Spleen (tissue), 11 donors: Measurements from ENCODE around the gene ONECUT2. TPM values are rescaled to one million over a fixed set of nuclear protein-coding genes. Genes with fewer than 3 reads are reported as not detected.

Source experiments
- DNase-seq: peaks from one replicate; pipeline ENCODE4 v3.0.0-alpha.2; 2020
- H3K27ac ChIP-seq, 8 donors: fragments of 200-600 bp; sonication (generic) in 7 of 8; 1 replicate in 4 of 8; 2 replicates in 4 of 8; pipeline versions ENCODE4 v1.5.0 to v1.8.0; 2016 to 2021; ENCODE audit warnings: inconsistent platforms in 4 of 8, mild to moderate bottlenecking in 4 of 8, moderate library complexity in 1 of 8
- H3K27me3 ChIP-seq, 7 donors: fragments of 200-600 bp; sonication (generic) in 6 of 7; replicated peaks in 1 of 7; 1 replicate in 4 of 7; 2 replicates in 3 of 7; pipeline versions ENCODE4 v1.5.0 to v1.8.0; 2016 to 2021; ENCODE audit warnings: inconsistent platforms in 3 of 7, mild to moderate bottlenecking in 1 of 7
- H3K36me3 ChIP-seq, 6 donors: fragments of 200-600 bp; sonication (generic) in 5 of 6; 1 replicate in 4 of 6; 2 replicates in 2 of 6; pipeline versions ENCODE4 v1.5.0 to v1.8.0; 2016 to 2021; ENCODE audit warnings: inconsistent platforms in 2 of 6
- H3K4me1 ChIP-seq, 6 donors: fragments of 200-600 bp; sonication (generic) in 5 of 6; 1 replicate in 3 of 6; 2 replicates in 3 of 6; pipeline versions ENCODE4 v1.5.0 to v1.8.0; 2016 to 2021; ENCODE audit warnings: inconsistent platforms in 3 of 6
- H3K4me3 ChIP-seq, 8 donors: fragments of 200-600 bp; sonication (generic) in 7 of 8; 1 replicate in 4 of 8; 2 replicates in 4 of 8; pipeline versions ENCODE4 v1.5.0 to v1.8.0; 2016 to 2021; ENCODE audit warnings: inconsistent platforms in 4 of 8, mild to moderate bottlenecking in 4 of 8, moderate library complexity in 2 of 8
- H3K9me3 ChIP-seq, 8 donors: fragments of 200-600 bp; sonication (generic) in 7 of 8; 1 replicate in 4 of 8; 2 replicates in 4 of 8; pipeline versions ENCODE4 v1.5.0 to v1.8.0; 2016 to 2021; ENCODE audit warnings: inconsistent platforms in 4 of 8
- POLR2A ChIP-seq, 3 donors: fragments of 450-650 bp; IDR thresholded peaks; one replicate each; pipeline ENCODE4 v1.5.1; 2017; ENCODE audit warnings: antibody characterized with exemption in 3 of 3, mild to moderate bottlenecking in 1 of 3
- POLR2AphosphoS5 ChIP-seq, 3 donors: sonication (generic); formaldehyde crosslinking; IDR thresholded peaks; one replicate each; pipeline ENCODE4 v1.5.1; 2017; ENCODE audit warnings: antibody characterized with exemption in 3 of 3
- WGBS, 5 donors: extraction: QIAGEN DNeasy Blood & Tissue Kit in 3 of 5; methylation state at CpG; one replicate each; pipeline versions ENCODE4 v1.1.5 to v1.1.7; 2013 to 2018; 5-methylcytosine and 5-hydroxymethylcytosine counted together
- intact Hi-C: fragments of 100-400 bp; cut with DNase I; formaldehyde crosslinking; loops from one replicate; pipeline ENCODE4 v1.15.0; 2023; ENCODE audit warnings: low total_unique reads
- polyA plus RNA-seq, 3 donors: library from polyadenylated mRNA; stranded (reverse); fragments of 200-250 nt; gene quantifications; one replicate each; pipeline ENCODE4 v1.2.1, GENCODE V29; 2013
- total RNA-seq, 7 donors: library from RNA; depleted of rRNA in 3 of 7; stranded (reverse); fragments of >200 nt in 3 of 7; fragmentation: NEBNext Ultra II Directional in 4 of 7; extraction: Animal tissue kit (Norgen Biotek cat#: 25700) in 4 of 7; gene quantifications; one replicate each; pipeline versions ENCODE4 v1.1.0 to v1.2.1, GENCODE V29; 2016 to 2021
- TF ChIP-seq, protein P1 (sequence below), 11 experiments: fragments of 200-600 bp in 7 of 11; fragments of 450-650 bp in 4 of 11; sonication (generic) in 4 of 11; IDR thresholded peaks in 8 of 11; conservative IDR thresholded peaks in 3 of 11; 1 replicate in 7 of 11; 2 replicates in 4 of 11; pipeline versions ENCODE4 v1.4.0 to v1.8.0; 2016 to 2021; ENCODE audit warnings: antibody characterized with exemption in 11 of 11, inconsistent platforms in 4 of 11, mild to moderate bottlenecking in 1 of 11
- donor health status: healthy with polysubstance abuse.
- donor health status: DM: no; HTN: no; CAD: no; lungs with moderate emphysema.
- donor health status: DM: no; HTN: no; CAD: no.
- donor health status: Bipolar disorder and iron deficiency.
- donor health status: healthy.
- donor health status: DM: no; HTN: no; CAD: no.
- donor health status: DM: yes; HTN: yes; CAD: no.

ONECUT2 gene
- total and polyA plus RNA-seq, 10 donors: under 0.01 to 0.03 (median 0.03) TPM; not detected in 7

DNA sequence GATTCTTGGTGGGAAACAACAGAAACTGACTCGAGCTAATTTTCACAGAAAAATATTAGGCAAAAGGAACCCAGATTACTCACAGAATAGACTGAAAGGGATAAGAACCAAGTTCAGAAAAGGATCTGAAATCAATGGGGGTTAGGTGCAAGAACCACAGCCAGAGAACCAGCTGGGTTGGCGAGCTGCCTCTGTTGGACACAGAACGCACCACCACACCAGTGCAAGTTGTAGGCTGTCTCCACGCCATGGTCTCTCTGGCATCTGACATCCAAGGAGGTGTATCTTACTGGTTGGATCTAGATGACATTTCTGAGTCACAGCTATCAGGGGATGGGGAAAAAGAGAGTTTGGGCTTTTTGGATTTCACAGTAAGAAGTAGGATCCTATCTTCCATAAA is 18.6 kb upstream of the ONECUT2 start:
- intact Hi-C loops: no loop called here
- H3K27ac ChIP-seq: no peak overlapping the region
- no peaks in the 10 kb centered on the region for H3K36me3 ChIP-seq
- peaks cover 0 to 17% (median 1%) of the 10 kb centered on the region in 8 donors for H3K9me3 ChIP-seq
- 76 to 89% (median 83%) methylated on average over 4 of the region's 4 CpGs for WGBS, 5 donors
- H3K27me3 ChIP-seq: peaks cover 0 to 44% (median under 1%) of the 10 kb centered on the region in 7 donors
- TF ChIP-seq POLR2AphosphoS5 (IDR thresholded peaks at IDR 0.05): no peak
- TF ChIP-seq, protein P1, sequence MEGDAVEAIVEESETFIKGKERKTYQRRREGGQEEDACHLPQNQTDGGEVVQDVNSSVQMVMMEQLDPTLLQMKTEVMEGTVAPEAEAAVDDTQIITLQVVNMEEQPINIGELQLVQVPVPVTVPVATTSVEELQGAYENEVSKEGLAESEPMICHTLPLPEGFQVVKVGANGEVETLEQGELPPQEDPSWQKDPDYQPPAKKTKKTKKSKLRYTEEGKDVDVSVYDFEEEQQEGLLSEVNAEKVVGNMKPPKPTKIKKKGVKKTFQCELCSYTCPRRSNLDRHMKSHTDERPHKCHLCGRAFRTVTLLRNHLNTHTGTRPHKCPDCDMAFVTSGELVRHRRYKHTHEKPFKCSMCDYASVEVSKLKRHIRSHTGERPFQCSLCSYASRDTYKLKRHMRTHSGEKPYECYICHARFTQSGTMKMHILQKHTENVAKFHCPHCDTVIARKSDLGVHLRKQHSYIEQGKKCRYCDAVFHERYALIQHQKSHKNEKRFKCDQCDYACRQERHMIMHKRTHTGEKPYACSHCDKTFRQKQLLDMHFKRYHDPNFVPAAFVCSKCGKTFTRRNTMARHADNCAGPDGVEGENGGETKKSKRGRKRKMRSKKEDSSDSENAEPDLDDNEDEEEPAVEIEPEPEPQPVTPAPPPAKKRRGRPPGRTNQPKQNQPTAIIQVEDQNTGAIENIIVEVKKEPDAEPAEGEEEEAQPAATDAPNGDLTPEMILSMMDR (IDR thresholded peaks at IDR 0.05 in 8 of 11, conservative IDR thresholded peaks at IDR 0.05 in 3 of 11): no peak
- no peak for TF ChIP-seq POLR2A (IDR thresholded peaks at IDR 0.05)
- H3K4me1 ChIP-seq: no peaks in the 10 kb centered on the region
- no peak overlapping the region for H3K4me3 ChIP-seq
- no peak for DNase-seq

DNA sequence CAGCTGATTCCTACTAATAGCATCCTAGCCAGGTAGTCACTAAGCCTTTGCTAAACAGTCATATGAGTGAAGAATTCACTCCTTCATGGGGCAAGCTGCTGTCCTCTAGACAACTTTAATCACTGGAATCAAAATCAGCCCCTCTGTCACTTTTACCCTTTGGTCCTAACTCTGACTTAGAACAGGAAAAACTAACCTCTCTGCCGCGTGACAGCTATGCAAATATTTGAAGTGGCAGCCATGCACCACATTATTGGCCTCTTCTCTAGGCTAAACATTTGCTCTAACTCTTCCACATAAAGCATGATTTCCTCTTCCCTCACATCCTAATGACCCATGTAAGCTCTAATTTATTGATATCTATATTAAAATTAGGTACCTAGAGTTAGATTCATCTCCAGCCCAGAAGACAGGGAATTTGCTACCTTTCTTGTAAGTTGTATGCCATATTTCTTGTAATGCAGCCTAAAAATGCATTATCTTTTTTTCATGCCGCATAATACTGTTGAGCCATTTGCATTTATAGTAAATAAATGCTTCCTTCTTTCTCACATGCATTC is 12.8 kb upstream of the ONECUT2 start:
- TF ChIP-seq POLR2AphosphoS5 (IDR thresholded peaks at IDR 0.05) (no peak), POLR2A (IDR thresholded peaks at IDR 0.05) (no peak)
- TF ChIP-seq, protein P1 (IDR thresholded peaks at IDR 0.05 in 8 of 11, conservative IDR thresholded peaks at IDR 0.05 in 3 of 11): no peak
- Histone ChIP-seq H3K27me3 (peaks cover 0 to 88% (median 29%) of the 10 kb centered on the region in 7 donors), H3K9me3 (peaks cover 0 to 21% (median 2%) of the 10 kb centered on the region in 8 donors), H3K36me3 (no peaks in the 10 kb centered on the region), H3K4me3 (no peak overlapping the region), H3K27ac (no peak overlapping the region), H3K4me1 (peaks cover 0 to 3% (median 0%) of the 10 kb centered on the region in 6 donors)
- intact Hi-C loops: no loop called here
- no peak for DNase-seq
- 67 to 75% (median 70%) methylated on average over 3 of the region's 3 CpGs for WGBS, 5 donors

DNA sequence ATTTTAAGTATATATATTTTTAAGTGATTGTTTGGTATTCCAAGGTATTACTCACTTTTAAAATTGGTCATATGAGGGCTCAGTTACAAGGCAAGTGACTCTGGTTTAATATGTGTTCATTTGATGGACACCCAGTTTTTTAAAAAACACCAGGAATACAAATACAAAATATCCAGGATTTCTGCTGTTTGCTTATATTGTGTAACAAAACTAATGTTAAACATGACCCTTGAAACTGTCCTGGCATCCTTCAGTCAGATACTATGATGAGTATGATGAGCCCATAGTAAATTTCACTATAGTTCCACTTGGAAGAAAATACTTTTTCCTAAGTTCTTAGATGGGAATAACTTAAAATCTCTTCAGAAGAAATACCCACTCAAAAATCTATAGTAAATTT is 11.4 kb upstream of the ONECUT2 start:
- Histone ChIP-seq H3K4me3 (no peak overlapping the region), H3K36me3 (peaks cover 0 to 10% (median 0%) of the 10 kb centered on the region in 6 donors), H3K27ac (no peak overlapping the region), H3K27me3 (peaks cover 8 to 92% (median 43%) of the 10 kb centered on the region in 7 donors), H3K4me1 (peaks cover 0 to 18% (median 12%) of the 10 kb centered on the region in 6 donors), H3K9me3 (peaks cover 0 to 35% (median 3%) of the 10 kb centered on the region in 8 donors)
- intact Hi-C loops: no loop called here
- no peak for DNase-seq
- no peak for TF ChIP-seq POLR2AphosphoS5 (IDR thresholded peaks at IDR 0.05)
- TF ChIP-seq, protein P1 (IDR thresholded peaks at IDR 0.05 in 8 of 11, conservative IDR thresholded peaks at IDR 0.05 in 3 of 11): no peak
- no peak for TF ChIP-seq POLR2A (IDR thresholded peaks at IDR 0.05)

DNA sequence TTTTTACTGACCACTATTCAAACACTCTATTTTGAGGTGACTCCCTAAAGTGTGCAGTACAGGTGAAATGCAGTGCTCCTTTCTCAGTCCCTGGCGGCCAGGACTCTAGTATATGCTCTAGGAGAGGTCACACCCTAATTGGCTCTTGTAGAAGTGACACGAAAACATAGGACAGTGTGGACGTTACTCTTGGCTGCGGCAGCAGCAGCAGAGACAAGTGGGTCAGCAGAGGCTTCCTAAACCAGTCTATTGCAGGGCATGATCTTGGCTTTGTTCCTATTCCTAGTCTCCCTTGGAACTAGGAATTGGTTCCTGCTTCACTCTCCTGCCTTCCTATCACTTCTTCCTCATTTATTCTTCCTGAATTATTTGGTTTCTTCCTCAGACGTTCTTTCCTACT is 10.1 kb upstream of the ONECUT2 start:
- WGBS, 5 donors: 63 to 81% (median 76%) methylated on average over 5 of the region's 5 CpGs
- H3K27me3 ChIP-seq: peaks cover 11 to 92% (median 56%) of the 10 kb centered on the region in 7 donors
- H3K27ac ChIP-seq: no peak overlapping the region
- TF ChIP-seq POLR2AphosphoS5 (IDR thresholded peaks at IDR 0.05) (no peak), POLR2A (IDR thresholded peaks at IDR 0.05) (no peak)
- TF ChIP-seq, protein P1 (IDR thresholded peaks at IDR 0.05 in 8 of 11, conservative IDR thresholded peaks at IDR 0.05 in 3 of 11): no peak
- peaks cover 0 to 26% (median 15%) of the 10 kb centered on the region in 6 donors for H3K4me1 ChIP-seq
- H3K9me3 ChIP-seq: peaks cover 0 to 45% (median 3%) of the 10 kb centered on the region in 8 donors
- H3K36me3 ChIP-seq: peaks cover 0 to 10% (median 0%) of the 10 kb centered on the region in 6 donors
- H3K4me3 ChIP-seq: no peak overlapping the region
- DNase-seq: no peak
- intact Hi-C loops: no loop called here
